Measurements from ENCODE around the gene MAPK10.

DNA sequence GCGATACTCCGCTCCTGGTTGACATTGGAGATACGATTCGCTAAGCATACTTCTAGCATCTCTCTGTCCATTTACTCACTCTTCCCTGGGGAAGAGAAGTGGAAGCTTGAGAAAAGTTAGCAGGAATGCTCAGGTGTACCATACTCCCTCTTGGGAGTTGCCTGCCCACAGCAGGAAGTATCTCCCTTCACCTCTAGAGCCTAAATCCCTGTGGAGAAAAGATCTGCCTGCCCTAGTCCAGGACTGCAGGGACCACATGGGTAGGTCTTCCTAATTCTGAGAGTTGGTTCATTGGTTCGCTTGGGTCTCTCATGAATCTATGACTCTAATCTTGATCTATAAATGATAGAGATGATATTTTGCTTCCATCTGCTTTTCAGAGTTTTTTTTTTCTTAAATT, 26.3 kb upstream of the MAPK10 start:
- TF ChIP-seq POLR2A (IDR thresholded peaks at IDR 0.05) = no peak
- TF ChIP-seq, protein P1, sequence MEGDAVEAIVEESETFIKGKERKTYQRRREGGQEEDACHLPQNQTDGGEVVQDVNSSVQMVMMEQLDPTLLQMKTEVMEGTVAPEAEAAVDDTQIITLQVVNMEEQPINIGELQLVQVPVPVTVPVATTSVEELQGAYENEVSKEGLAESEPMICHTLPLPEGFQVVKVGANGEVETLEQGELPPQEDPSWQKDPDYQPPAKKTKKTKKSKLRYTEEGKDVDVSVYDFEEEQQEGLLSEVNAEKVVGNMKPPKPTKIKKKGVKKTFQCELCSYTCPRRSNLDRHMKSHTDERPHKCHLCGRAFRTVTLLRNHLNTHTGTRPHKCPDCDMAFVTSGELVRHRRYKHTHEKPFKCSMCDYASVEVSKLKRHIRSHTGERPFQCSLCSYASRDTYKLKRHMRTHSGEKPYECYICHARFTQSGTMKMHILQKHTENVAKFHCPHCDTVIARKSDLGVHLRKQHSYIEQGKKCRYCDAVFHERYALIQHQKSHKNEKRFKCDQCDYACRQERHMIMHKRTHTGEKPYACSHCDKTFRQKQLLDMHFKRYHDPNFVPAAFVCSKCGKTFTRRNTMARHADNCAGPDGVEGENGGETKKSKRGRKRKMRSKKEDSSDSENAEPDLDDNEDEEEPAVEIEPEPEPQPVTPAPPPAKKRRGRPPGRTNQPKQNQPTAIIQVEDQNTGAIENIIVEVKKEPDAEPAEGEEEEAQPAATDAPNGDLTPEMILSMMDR (IDR thresholded peaks at IDR 0.05) = no peak
- TF ChIP-seq EP300 (IDR thresholded peaks at IDR 0.05) = no peak
